GM12878 (cell line): ENCODE measurements around the gene SPX. TPM values are rescaled to one million over a fixed set of nuclear protein-coding genes. Genes with fewer than 3 reads are reported as not detected.

Experiments used
- ATAC-seq: fragments of 200-7000 bp; cut with Tn5 transposase; 3 replicates; pipeline ENCODE4 v1.9.1; 2020; ENCODE audit warnings: mild to moderate bottlenecking, moderate library complexity
- BruUV-seq: library from RNA; stranded (reverse); fragments of 400-500 nt; replicated peaks from 2 replicates; lab custom pipeline; 2021; lab: Mats Ljungman, UMichigan
- CTCF ChIA-PET: fragments of 300-600 bp; sonication (Branson Sonifier 250); formaldehyde crosslinking; extraction: SDS; loops from one replicate; lab custom pipeline; 2021; ENCODE audit warnings: inconsistent platforms; lab: Yijun Ruan, JAX
- POLR2A ChIA-PET: fragments of 350-600 bp; formaldehyde crosslinking; extraction: SDS; loops from one replicate; lab custom pipeline; 2021; ENCODE audit warnings: inconsistent platforms; lab: Charles Lee
- RAD21 ChIA-PET: fragments of 300-600 bp; sonication (Branson Sonifier 250); formaldehyde crosslinking; loops from one replicate; lab custom pipeline; 2023; ENCODE audit warnings: antibody characterized with exemption; ENCODE audit not compliant: unreplicated experiment; lab: Charles Lee
- SMC1A ChIA-PET: fragments of 300-600 bp; sonication (Branson Sonifier 250); formaldehyde crosslinking; loops from one replicate; lab custom pipeline; 2023; ENCODE audit not compliant: unreplicated experiment, uncharacterized antibody; lab: Charles Lee
- DNase-seq: peaks from one replicate; pipeline ENCODE4 v3.0.0-alpha.2; 2011; ENCODE audit warnings: low read depth, low spot score
- FAIRE-seq: peaks from 3 replicates; lab custom pipeline; 2011; peaks lifted over from hg19 to GRCh38; lab: Jason Lieb, UNC
- H2AFZ ChIP-seq: 2 replicates; pipeline ENCODE4 v1.6.0; 2011; ENCODE audit warnings: low read depth, low read length, control low read depth; ENCODE audit not compliant: control insufficient read depth
- H3K27ac ChIP-seq: 2 replicates; pipeline ENCODE4 v1.5.1; 2011; ENCODE audit warnings: control low read depth; ENCODE audit not compliant: control insufficient read depth, insufficient read depth
- H3K27me3 ChIP-seq, 2 experiments: replicated peaks in 1 of 2; 2 replicates each; pipeline versions ENCODE4 v1.6.0 to v1.6.1; 2011; ENCODE audit warnings: low read length in 1 of 2; ENCODE audit not compliant: control insufficient read depth in 2 of 2, insufficient read depth in 2 of 2
- H3K36me3 ChIP-seq, 2 experiments: 2 replicates each; pipeline ENCODE4 v1.5.1; 2011; ENCODE audit warnings: low read length in 1 of 2; ENCODE audit not compliant: control insufficient read depth in 2 of 2, insufficient read depth in 2 of 2
- H3K4me1 ChIP-seq: 2 replicates; pipeline ENCODE4 v1.6.1; 2011; ENCODE audit warnings: mild to moderate bottlenecking, low read length, moderate library complexity, mixed read lengths; ENCODE audit not compliant: control insufficient read depth, insufficient read depth
- H3K4me2 ChIP-seq: 2 replicates; pipeline ENCODE4 v1.6.0; 2011; ENCODE audit warnings: control low read depth; ENCODE audit not compliant: control insufficient read depth, insufficient read depth
- H3K4me3 ChIP-seq: fragments of 200-600 bp; sonication (generic); 2 replicates; pipeline ENCODE4 v1.5.1; 2016
- H3K79me2 ChIP-seq: 2 replicates; pipeline ENCODE4 v1.6.0; 2011; ENCODE audit warnings: low read length; ENCODE audit not compliant: control insufficient read depth, insufficient read depth
- H3K9ac ChIP-seq: 2 replicates; pipeline ENCODE4 v1.8.0; 2011; ENCODE audit warnings: low read length, control low read depth, mixed read lengths; ENCODE audit not compliant: control insufficient read depth, insufficient read depth
- H3K9me3 ChIP-seq: replicated peaks from 3 replicates; pipeline ENCODE4 v1.5.1; 2011; ENCODE audit warnings: mild to moderate bottlenecking, low read length; ENCODE audit not compliant: control insufficient read depth, insufficient read depth
- H4K20me1 ChIP-seq: 2 replicates; pipeline ENCODE4 v1.6.0; 2011; ENCODE audit not compliant: control insufficient read depth, insufficient read depth
- MEF2A ChIP-seq: IDR thresholded peaks from 2 replicates; pipeline ENCODE4 v1.6.1; 2011; ENCODE audit warnings: low read depth, mild to moderate bottlenecking, low read length, moderate library complexity; ENCODE audit not compliant: insufficient read depth
- NR2F1 ChIP-seq: fragments of 450-650 bp; conservative IDR thresholded peaks from 2 replicates; pipeline ENCODE4 v1.6.1; 2017; ENCODE audit warnings: mild to moderate bottlenecking
- TAF1 ChIP-seq: IDR thresholded peaks from 2 replicates; pipeline ENCODE4 v1.6.1; 2011; ENCODE audit warnings: mild to moderate bottlenecking, low read depth, low read length, borderline replicate concordance
- ZBTB40 ChIP-seq: fragments of 450-650 bp; IDR thresholded peaks from 2 replicates; pipeline ENCODE4 v1.6.1; 2016; ENCODE audit warnings: mild to moderate bottlenecking, moderate library complexity, borderline replicate concordance
- in situ Hi-C: fragments of 300-500 bp; cut with MboI; formaldehyde crosslinking; loops from 9 replicates; pipeline ENCODE4 v1.14.3; 2018; ENCODE audit warnings: mixed read lengths
- intact Hi-C: fragments of 100-400 bp; cut with micrococcal nuclease; formaldehyde crosslinking; loops from one replicate; pipeline ENCODE4 v1.14.2; 2022; ENCODE audit not compliant: unreplicated experiment
- polyA plus RNA-seq, 11 experiments: library from polyadenylated mRNA; depleted of rRNA in 4 of 11; unstranded in 6 of 11; stranded (reverse) in 5 of 11; fragments of >200 nt; fragmentation: Nextera tagmentation in 4 of 11; fragmentation: Illumina TruSeq in 1 of 11; extraction: Ambion mirVana in 4 of 11; extraction: Trizol in 1 of 11; gene quantifications; 1 replicate in 1 of 11; 2 replicates in 10 of 11; pipeline versions ENCODE4 v1.2.1 to v1.2.3, GENCODE V29; 2011 to 2016; ENCODE audit warnings: inconsistent platforms in 2 of 11, missing spikeins in 2 of 11, low read depth in 1 of 11
- total RNA-seq, 4 experiments: library from RNA; depleted of rRNA in 3 of 4; stranded (reverse); fragments of >200 nt in 3 of 4; fragmentation: Illumina TruSeq in 1 of 4; extraction: Trizol in 1 of 4; gene quantifications; 2 replicates each; pipeline versions ENCODE4 v1.2.1 to v1.2.3, GENCODE V29; 2013 to 2021

Gene SPX
- total and polyA plus RNA-seq, 10 of the 15 experiments (the other 5 are each of a cell fraction or from before 2014, with no cell fraction given), result 0.05 TPM; not detected in 8

GRCh38 chr12:21485998-21486397 lies 40.1 kb upstream of the SPX start:
- ChIA-PET RAD21 (no interaction called here), SMC1A (interaction anchor here (1.1 kb wide), 1 partner anchor 10 kb away, joined by 4 read pairs; no protein-coding TSS in a partner anchor), CTCF (no interaction called here), POLR2A (no interaction called here)
- Histone ChIP-seq H3K4me1 (no peaks in the 10 kb centered on the region), H3K4me3 (no peak overlapping the region), H3K27ac (no peak overlapping the region), H3K27me3 (no peaks in the 10 kb centered on the region), H3K4me2 (no peak overlapping the region), H3K9me3 (no peaks in the 10 kb centered on the region), H3K9ac (no peak overlapping the region), H4K20me1 (no peaks in the 10 kb centered on the region), H2AFZ (no peak overlapping the region), H3K79me2 (no peaks in the 10 kb centered on the region), H3K36me3 (peaks cover 1 to 11% of the 10 kb centered on the region in 2 experiments)
- intact Hi-C loops, result no loop called here
- in situ Hi-C loops, result no loop called here
- no peak for ATAC-seq
- peak; percentile 75 for TF ChIP-seq ZBTB40
- no peak for TF ChIP-seq MEF2A
- TF ChIP-seq TAF1, result no peak
- no peak for TF ChIP-seq NR2F1
- no peak for DNase-seq
- BruUV-seq, result no TSS peak
- no peak for FAIRE-seq
